ENCODE results near the gene CNTN5. TPM values are rescaled to one million over a fixed set of nuclear protein-coding genes. Genes with fewer than 3 reads are reported as not detected.

Gene CNTN5
- total RNA-seq, 2 experiments from 2014 or later: not detected

- POLR2A ChIA-PET: no interaction called here
- peaks cover 5% of the 10 kb centered on the region for H3K9me3 Mint-ChIP-seq (ENCODE audit: insufficient read depth)
Measured at GRCh38 chr11:99370549-99371216, 349.9 kb downstream of the CNTN5 start.

GRCh38 chr11:99371257-99371656 is 350.5 kb downstream of the CNTN5 start:
- DNase-seq (no peak), ATAC-seq (no peak)
- ChIA-PET POLR2A (no interaction called here), CTCF (no interaction called here)
- no peak overlapping the region for H3K27ac Mint-ChIP-seq
- H3K4me1 Mint-ChIP-seq (ENCODE audit: low read depth): no peaks in the 10 kb centered on the region
- no peak overlapping the region for H3K4me3 Mint-ChIP-seq
- peaks cover 5% of the 10 kb centered on the region for H3K9me3 Mint-ChIP-seq (ENCODE audit: insufficient read depth)
- no peaks in the 10 kb centered on the region for H3K36me3 Mint-ChIP-seq (ENCODE audit: low read depth)
- H3K27me3 Mint-ChIP-seq (ENCODE audit: low read depth): no peaks in the 10 kb centered on the region

More at GRCh38 chr11:99370549-99371216, 349.9 kb downstream of the CNTN5 start:
- Mint-ChIP-seq H3K36me3 (ENCODE audit: low read depth) (no peaks in the 10 kb centered on the region), H3K4me1 (ENCODE audit: low read depth) (no peaks in the 10 kb centered on the region), H3K27me3 (ENCODE audit: low read depth) (no peaks in the 10 kb centered on the region), H3K27ac (no peak overlapping the region), H3K4me3 (no peak overlapping the region)
- ATAC-seq (no peak), DNase-seq (no peak)
- CTCF ChIA-PET: no interaction called here

GRCh38 chr11:99376463-99376862 is 355.7 kb downstream of the CNTN5 start:
- Mint-ChIP-seq H3K36me3 (ENCODE audit: low read depth) (no peaks in the 10 kb centered on the region), H3K4me3 (no peak overlapping the region), H3K27ac (no peak overlapping the region), H3K4me1 (ENCODE audit: low read depth) (no peaks in the 10 kb centered on the region), H3K27me3 (ENCODE audit: low read depth) (no peaks in the 10 kb centered on the region), H3K9me3 (ENCODE audit: insufficient read depth) (peaks cover 2% of the 10 kb centered on the region)
- POLR2A ChIA-PET: no interaction called here
- ATAC-seq (no peak), DNase-seq (no peak)
- CTCF ChIA-PET: no interaction called here

GRCh38 chr11:99383648-99384245 is 363.0 kb downstream of the CNTN5 start:
- no peak overlapping the region for H3K4me3 Mint-ChIP-seq
- H3K4me1 Mint-ChIP-seq (ENCODE audit: low read depth): no peaks in the 10 kb centered on the region
- peaks cover 6% of the 10 kb centered on the region for H3K9me3 Mint-ChIP-seq (ENCODE audit: insufficient read depth)
- CTCF ChIA-PET: no interaction called here
- H3K36me3 Mint-ChIP-seq (ENCODE audit: low read depth): no peaks in the 10 kb centered on the region
- no peaks in the 10 kb centered on the region for H3K27me3 Mint-ChIP-seq (ENCODE audit: low read depth)
- POLR2A ChIA-PET: no interaction called here
- H3K27ac Mint-ChIP-seq: no peak overlapping the region
- ATAC-seq (no peak), DNase-seq (no peak)

GRCh38 chr11:99391245-99391644 is 370.5 kb downstream of the CNTN5 start:
- CTCF ChIA-PET: no interaction called here

GRCh38 chr11:99406345-99406744 is 385.6 kb downstream of the CNTN5 start:
- no peak for ATAC-seq
- POLR2A ChIA-PET: no interaction called here
- H3K9me3 Mint-ChIP-seq (ENCODE audit: insufficient read depth): peaks cover 16% of the 10 kb centered on the region
- H3K27me3 Mint-ChIP-seq (ENCODE audit: low read depth): no peaks in the 10 kb centered on the region
- no peak overlapping the region for H3K4me3 Mint-ChIP-seq
- no peaks in the 10 kb centered on the region for H3K36me3 Mint-ChIP-seq (ENCODE audit: low read depth)
- DNase-seq: no peak
- H3K27ac Mint-ChIP-seq: no peak overlapping the region
- CTCF ChIA-PET: no interaction called here
- no peaks in the 10 kb centered on the region for H3K4me1 Mint-ChIP-seq (ENCODE audit: low read depth)

More at GRCh38 chr11:99391245-99391644, 370.5 kb downstream of the CNTN5 start:
- POLR2A ChIA-PET: no interaction called here
- Mint-ChIP-seq H3K27ac (no peak overlapping the region), H3K4me1 (ENCODE audit: low read depth) (no peaks in the 10 kb centered on the region), H3K4me3 (no peak overlapping the region), H3K36me3 (ENCODE audit: low read depth) (no peaks in the 10 kb centered on the region), H3K27me3 (ENCODE audit: low read depth) (no peaks in the 10 kb centered on the region), H3K9me3 (ENCODE audit: insufficient read depth) (no peaks in the 10 kb centered on the region)
- ATAC-seq (no peak), DNase-seq (no peak)

- ChIA-PET POLR2A (no interaction called here), CTCF (no interaction called here)
- Mint-ChIP-seq H3K36me3 (ENCODE audit: low read depth) (no peaks in the 10 kb centered on the region), H3K27me3 (ENCODE audit: low read depth) (no peaks in the 10 kb centered on the region), H3K4me3 (no peak overlapping the region), H3K27ac (no peak overlapping the region), H3K9me3 (ENCODE audit: insufficient read depth) (no peaks in the 10 kb centered on the region), H3K4me1 (ENCODE audit: low read depth) (no peaks in the 10 kb centered on the region)
- ATAC-seq (no peak), DNase-seq (no peak)
Measured at GRCh38 chr11:99410636-99411035, 389.9 kb downstream of the CNTN5 start.

- no peak overlapping the region for H3K4me3 Mint-ChIP-seq
- H3K27ac Mint-ChIP-seq: no peak overlapping the region
- H3K27me3 Mint-ChIP-seq (ENCODE audit: low read depth): no peaks in the 10 kb centered on the region
- no peaks in the 10 kb centered on the region for H3K4me1 Mint-ChIP-seq (ENCODE audit: low read depth)
- peaks cover 5% of the 10 kb centered on the region for H3K9me3 Mint-ChIP-seq (ENCODE audit: insufficient read depth)
- H3K36me3 Mint-ChIP-seq (ENCODE audit: low read depth): no peaks in the 10 kb centered on the region
- ATAC-seq (no peak), DNase-seq (no peak)
- CTCF ChIA-PET: no interaction called here
- POLR2A ChIA-PET: no interaction called here
Measured at GRCh38 chr11:99418927-99419720, 398.4 kb downstream of the CNTN5 start.

- DNase-seq (no peak), ATAC-seq (no peak)
- no peaks in the 10 kb centered on the region for H3K27me3 Mint-ChIP-seq (ENCODE audit: low read depth)
- POLR2A ChIA-PET: no interaction called here
- no peak overlapping the region for H3K4me3 Mint-ChIP-seq
- peaks cover 8% of the 10 kb centered on the region for H3K9me3 Mint-ChIP-seq (ENCODE audit: insufficient read depth)
- H3K36me3 Mint-ChIP-seq (ENCODE audit: low read depth): no peaks in the 10 kb centered on the region
- CTCF ChIA-PET: no interaction called here
- no peaks in the 10 kb centered on the region for H3K4me1 Mint-ChIP-seq (ENCODE audit: low read depth)
- no peak overlapping the region for H3K27ac Mint-ChIP-seq
Measured at GRCh38 chr11:99419991-99420390, 399.2 kb downstream of the CNTN5 start.

- no peaks in the 10 kb centered on the region for H3K4me1 Mint-ChIP-seq (ENCODE audit: low read depth)
- H3K36me3 Mint-ChIP-seq (ENCODE audit: low read depth): no peaks in the 10 kb centered on the region
- CTCF ChIA-PET: no interaction called here
- no peaks in the 10 kb centered on the region for H3K27me3 Mint-ChIP-seq (ENCODE audit: low read depth)
- no peak overlapping the region for H3K27ac Mint-ChIP-seq
- ATAC-seq (no peak), DNase-seq (no peak)
- POLR2A ChIA-PET: no interaction called here
- H3K4me3 Mint-ChIP-seq: no peak overlapping the region
- peaks cover 11% of the 10 kb centered on the region for H3K9me3 Mint-ChIP-seq (ENCODE audit: insufficient read depth)
Measured at GRCh38 chr11:99422581-99423427, 402.1 kb downstream of the CNTN5 start.

GRCh38 chr11:99423428-99423983 is 402.8 kb downstream of the CNTN5 start:
- H3K36me3 Mint-ChIP-seq (ENCODE audit: low read depth): no peaks in the 10 kb centered on the region
- POLR2A ChIA-PET: no interaction called here
- H3K4me1 Mint-ChIP-seq (ENCODE audit: low read depth): no peaks in the 10 kb centered on the region

More at GRCh38 chr11:99423428-99423983, 402.8 kb downstream of the CNTN5 start:
- Mint-ChIP-seq H3K4me3 (no peak overlapping the region), H3K9me3 (ENCODE audit: insufficient read depth) (peaks cover 11% of the 10 kb centered on the region), H3K27ac (no peak overlapping the region), H3K27me3 (ENCODE audit: low read depth) (no peaks in the 10 kb centered on the region)
- DNase-seq: no peak
- no peak for ATAC-seq
- CTCF ChIA-PET: no interaction called here

Data from activated CD8-positive, alpha-beta T cell treated with anti-CD3 and anti-CD28 coated beads, Interleukin-2, amount 10 ng/mL, durations not matched to agents 7 days and 5 days (primary cell).